Tibial nerve (tissue), 4 donors: ENCODE measurements around the gene HACL1. TPM values are rescaled to one million over a fixed set of nuclear protein-coding genes. Genes with fewer than 3 reads are reported as not detected.
A peak's percentile ranks its signal among the peaks of the same experiment; 100 is the strongest.

Experiments used
- DNase-seq, 2 donors: peaks; one replicate each; pipeline ENCODE4 v3.0.0-alpha.2; 2019; ENCODE audit warnings: low spot score in 2 of 2
- H3K27ac ChIP-seq, 4 donors: fragments of 200-600 bp; sonication (generic) in 3 of 4; one replicate each; pipeline ENCODE4 v1.5.1; 2017 to 2019; ENCODE audit warnings: mild to moderate bottlenecking in 1 of 4
- H3K27me3 ChIP-seq, 2 donors: fragments of 200-600 bp; sonication (generic) in 1 of 2; one replicate each; pipeline versions ENCODE4 v1.5.1 to v1.6.0; 2017 to 2019
- H3K36me3 ChIP-seq, 3 donors: fragments of 200-600 bp; sonication (generic); one replicate each; pipeline ENCODE4 v1.5.1; 2018 to 2019
- H3K4me1 ChIP-seq, 4 donors: fragments of 200-600 bp; sonication (generic) in 3 of 4; one replicate each; pipeline ENCODE4 v1.5.1; 2017 to 2019
- H3K4me3 ChIP-seq, 4 donors: fragments of 200-600 bp; sonication (generic) in 3 of 4; one replicate each; pipeline ENCODE4 v1.5.1; 2017 to 2019; ENCODE audit warnings: mild to moderate bottlenecking in 1 of 4, moderate library complexity in 1 of 4
- H3K9me3 ChIP-seq, 4 donors: fragments of 200-600 bp; sonication (generic) in 3 of 4; one replicate each; pipeline ENCODE4 v1.5.1; 2017 to 2019
- CTCF ChIP-seq, 5 experiments: fragments of 200-600 bp in 3 of 5; fragments of 450-650 bp in 2 of 5; sonication (generic) in 3 of 5; IDR thresholded peaks; one replicate each; pipeline ENCODE4 v1.5.1; 2016 to 2019; ENCODE audit warnings: antibody characterized with exemption in 5 of 5, mild to moderate bottlenecking in 3 of 5, moderate library complexity in 2 of 5
- EP300 ChIP-seq, 2 donors: sonication (generic); formaldehyde crosslinking; IDR thresholded peaks; one replicate each; pipeline ENCODE4 v1.6.1; 2017; ENCODE audit warnings: antibody characterized with exemption in 2 of 2, mild to moderate bottlenecking in 1 of 2
- POLR2A ChIP-seq, 2 donors: fragments of 450-650 bp; IDR thresholded peaks; one replicate each; pipeline ENCODE4 v1.6.1; 2017; ENCODE audit warnings: antibody characterized with exemption in 2 of 2, mild to moderate bottlenecking in 2 of 2, moderate library complexity in 2 of 2
- WGBS, 2 donors: methylation state at CpG; one replicate each; pipeline ENCODE4 v1.1.5; 2018; 5-methylcytosine and 5-hydroxymethylcytosine counted together
- total RNA-seq, 4 donors: library from RNA; depleted of rRNA; stranded (reverse); fragments of >200 nt; gene quantifications; one replicate each; pipeline ENCODE4 v1.1.0, GENCODE V29; 2016

HACL1 gene
- total RNA-seq, 4 donors from 2014 or later = 19.0 to 33.3 (median 24.2) TPM

- TF ChIP-seq CTCF (IDR thresholded peaks at IDR 0.05) (no peak), EP300 (IDR thresholded peaks at IDR 0.05) (no peak), POLR2A (IDR thresholded peaks at IDR 0.05) (no peak)
- Histone ChIP-seq H3K4me3 (no peak overlapping the region), H3K4me1 (peaks cover 0 to 43% (median 26%) of the 10 kb centered on the region in 4 donors), H3K9me3 (no peaks in the 10 kb centered on the region), H3K36me3 (peaks cover 0 to 19% (median 0%) of the 10 kb centered on the region in 3 donors), H3K27ac (no peak overlapping the region), H3K27me3 (no peaks in the 10 kb centered on the region)
- 81 to 88% methylated on average over 6 of the region's 6 CpGs for WGBS, 2 donors
- no peak for DNase-seq
These were observed 37.0 kb upstream of the HACL1 start for GRCh38 chr3:15638193-15638890.

- TF ChIP-seq EP300 (IDR thresholded peaks at IDR 0.05) = no peak
- no peak for TF ChIP-seq CTCF (IDR thresholded peaks at IDR 0.05)
- no peak for TF ChIP-seq POLR2A (IDR thresholded peaks at IDR 0.05)
- Histone ChIP-seq H3K4me3 (no peak overlapping the region), H3K27me3 (no peaks in the 10 kb centered on the region), H3K9me3 (no peaks in the 10 kb centered on the region), H3K36me3 (peaks cover 0 to 9% (median 0%) of the 10 kb centered on the region in 3 donors), H3K27ac (peak overlapping the region in 2 of 4 donors; percentile 83 to 84), H3K4me1 (peaks cover 0 to 49% (median 26%) of the 10 kb centered on the region in 4 donors)
- WGBS, 2 donors = 73 to 80% methylated on average over 7 of the region's 7 CpGs
- DNase-seq = no peak
These were observed 36.0 kb upstream of the HACL1 start for GRCh38 chr3:15637131-15637951.

- no peak overlapping the region for H3K4me3 ChIP-seq
- H3K9me3 ChIP-seq = no peaks in the 10 kb centered on the region
- peak in 1 of 2 donors; percentile 63 for TF ChIP-seq EP300 (IDR thresholded peaks at IDR 0.05)
- TF ChIP-seq CTCF (IDR thresholded peaks at IDR 0.05) = no peak
- no peak for TF ChIP-seq POLR2A (IDR thresholded peaks at IDR 0.05)
- H3K4me1 ChIP-seq = peaks cover 0 to 55% (median 26%) of the 10 kb centered on the region in 4 donors
- WGBS, 2 donors = 34 to 38% methylated on average over 14 of the region's 14 CpGs
- no peaks in the 10 kb centered on the region for H3K36me3 ChIP-seq
- no peaks in the 10 kb centered on the region for H3K27me3 ChIP-seq
- H3K27ac ChIP-seq = peak overlapping the region; percentile 65 to 84 (median 76)
- DNase-seq = peak in 1 of 2 donors; percentile 38
These were observed 34.8 kb upstream of the HACL1 start for GRCh38 chr3:15636028-15636709.

- Histone ChIP-seq H3K27me3 (no peaks in the 10 kb centered on the region), H3K4me3 (no peak overlapping the region), H3K27ac (peak overlapping the region; percentile 65 to 84 (median 76)), H3K4me1 (peaks cover 0 to 64% (median 34%) of the 10 kb centered on the region in 4 donors), H3K9me3 (no peaks in the 10 kb centered on the region), H3K36me3 (no peaks in the 10 kb centered on the region)
- 16 to 24% methylated on average over 13 of the region's 13 CpGs for WGBS, 2 donors
- peak in 1 of 2 donors; percentile 31 for TF ChIP-seq EP300 (IDR thresholded peaks at IDR 0.05)
- TF ChIP-seq POLR2A (IDR thresholded peaks at IDR 0.05) = no peak
- no peak for DNase-seq
These were observed 33.8 kb upstream of the HACL1 start for GRCh38 chr3:15635121-15635661.

- Histone ChIP-seq H3K27ac (peak overlapping the region; percentile 65 to 84 (median 76)), H3K4me3 (no peak overlapping the region), H3K9me3 (no peaks in the 10 kb centered on the region), H3K36me3 (no peaks in the 10 kb centered on the region), H3K27me3 (no peaks in the 10 kb centered on the region), H3K4me1 (peaks cover 0 to 70% (median 34%) of the 10 kb centered on the region in 4 donors)
- 15 to 30% methylated on average over 2 of the region's 2 CpGs for WGBS, 2 donors
- TF ChIP-seq CTCF (IDR thresholded peaks at IDR 0.05) = no peak
- DNase-seq = no peak
These were observed 33.3 kb upstream of the HACL1 start for GRCh38 chr3:15634671-15635070.
